K562 (cell line): ENCODE measurements around the gene EPB41L4A.

Experiments used
- CBFB ChIP-seq: sonication (generic); formaldehyde crosslinking; IDR thresholded peaks from 2 replicates; pipeline ENCODE4 v1.4.0; 2020; ENCODE audit warnings: mild to moderate bottlenecking, missing genetic modification reagents
- SAFB2 ChIP-seq: fragments of 200-400 bp; formaldehyde crosslinking; IDR thresholded peaks from 2 replicates; pipeline ENCODE4 v1.6.1; 2018; ENCODE audit warnings: borderline replicate concordance, low read length, low read depth, moderate library complexity; ENCODE audit not compliant: severe bottlenecking
- SRSF9 ChIP-seq: fragments of 200-400 bp; formaldehyde crosslinking; IDR thresholded peaks from 2 replicates; pipeline ENCODE4 v1.6.1; 2017; ENCODE audit warnings: low read depth, low read length, borderline replicate concordance
- ZNF12 ChIP-seq: sonication (generic); formaldehyde crosslinking; IDR thresholded peaks from 2 replicates; pipeline ENCODE4 v1.4.0; 2020; ENCODE audit warnings: mild to moderate bottlenecking, missing genetic modification reagents
- ZNF316 ChIP-seq: fragments of 450-650 bp; IDR thresholded peaks from 2 replicates; pipeline ENCODE4 v1.6.1; 2016

- no peak for TF ChIP-seq ZNF12
- TF ChIP-seq ZNF316, result no peak
- no peak for TF ChIP-seq SAFB2
- no peak for TF ChIP-seq SRSF9
- no peak for TF ChIP-seq CBFB (CRISPR knock-in tag)
These were observed 95.9 kb downstream of the EPB41L4A start for GRCh38 chr5:112323166-112323565.
